H9 (cell line): ENCODE data around the gene TTLL1. TPM values are rescaled to one million over a fixed set of nuclear protein-coding genes. Genes with fewer than 3 reads are reported as not detected.
"Not testable (repeated sequence)": the region's sequence is repeated elsewhere in the genome, so short reads cannot be mapped to it uniquely, and the experiment has no call there.

ENCODE experiments used
- DNase-seq: peaks from one replicate; pipeline ENCODE4 v3.0.0-alpha.2; 2017
- H2AFZ ChIP-seq: one replicate; pipeline ENCODE4 v1.6.1; 2013; ENCODE audit warnings: mild to moderate bottlenecking, low read length, control low read depth, moderate library complexity
- H2AK5ac ChIP-seq: 2 replicates; pipeline ENCODE4 v1.6.1; 2013; ENCODE audit warnings: low read length, control low read depth, mixed read lengths; ENCODE audit not compliant: insufficient read length
- H2BK120ac ChIP-seq: one replicate; pipeline ENCODE4 v1.6.1; 2013; ENCODE audit warnings: low read depth, mild to moderate bottlenecking, low read length, control low read depth, inconsistent platforms; ENCODE audit not compliant: poor library complexity, severe bottlenecking
- H2BK12ac ChIP-seq: 2 replicates; pipeline ENCODE4 v1.6.1; 2013; ENCODE audit warnings: low read length, control low read depth, mixed read lengths, low read depth; ENCODE audit not compliant: insufficient read length
- H2BK15ac ChIP-seq: 2 replicates; pipeline ENCODE4 v1.6.1; 2013; ENCODE audit warnings: low read depth, low read length, control low read depth
- H2BK20ac ChIP-seq: one replicate; pipeline ENCODE4 v1.6.1; 2013; ENCODE audit warnings: low read depth, mild to moderate bottlenecking, low read length, control low read depth, inconsistent platforms; ENCODE audit not compliant: poor library complexity, severe bottlenecking
- H2BK5ac ChIP-seq: 2 replicates; pipeline ENCODE4 v1.6.1; 2013; ENCODE audit warnings: low read length, control low read depth, mixed read lengths; ENCODE audit not compliant: insufficient read length
- H3K14ac ChIP-seq: 2 replicates; pipeline ENCODE4 v1.6.1; 2013; ENCODE audit warnings: low read length, control low read depth; ENCODE audit not compliant: insufficient read depth
- H3K18ac ChIP-seq: 2 replicates; pipeline ENCODE4 v1.6.1; 2013; ENCODE audit warnings: low read depth, mild to moderate bottlenecking, mixed read lengths, low read length, control low read depth; ENCODE audit not compliant: insufficient read length
- H3K23ac ChIP-seq: 2 replicates; pipeline ENCODE4 v1.6.1; 2013; ENCODE audit warnings: low read length, control low read depth, mixed read lengths, low read depth; ENCODE audit not compliant: insufficient read length
- H3K23me2 ChIP-seq: 2 replicates; pipeline ENCODE4 v1.6.1; 2013; ENCODE audit warnings: low read depth, mild to moderate bottlenecking, mixed read lengths, low read length, control low read depth; ENCODE audit not compliant: insufficient read length, poor library complexity, severe bottlenecking
- H3K27ac ChIP-seq: 2 replicates; pipeline ENCODE4 v1.5.1; 2013; ENCODE audit warnings: low read length, control low read depth, mixed read lengths, low read depth; ENCODE audit not compliant: insufficient read length
- H3K27me3 ChIP-seq: 2 replicates; pipeline ENCODE4 v1.6.1; 2013; ENCODE audit warnings: low read length, control low read depth, inconsistent platforms; ENCODE audit not compliant: insufficient read depth
- H3K4ac ChIP-seq: 2 replicates; pipeline ENCODE4 v1.6.1; 2013; ENCODE audit warnings: low read depth, mild to moderate bottlenecking, control low read depth, inconsistent platforms, low read length, moderate library complexity
- H3K4me1 ChIP-seq: 2 replicates; pipeline ENCODE4 v1.6.1; 2013; ENCODE audit warnings: low read length, control low read depth, inconsistent platforms; ENCODE audit not compliant: insufficient read depth
- H3K4me2 ChIP-seq: 2 replicates; pipeline ENCODE4 v1.6.1; 2013; ENCODE audit warnings: low read length, control low read depth, mixed read lengths; ENCODE audit not compliant: insufficient read length, insufficient read depth
- H3K56ac ChIP-seq: 2 replicates; pipeline ENCODE4 v1.6.1; 2013; ENCODE audit warnings: low read depth, mild to moderate bottlenecking, mixed read lengths, low read length, control low read depth; ENCODE audit not compliant: insufficient read length
- H3K79me1 ChIP-seq: 2 replicates; pipeline ENCODE4 v1.6.1; 2013; ENCODE audit warnings: low read depth, mild to moderate bottlenecking, moderate library complexity, low read length, control low read depth, inconsistent platforms; ENCODE audit not compliant: insufficient read depth, poor library complexity, severe bottlenecking
- H3K79me2 ChIP-seq: 2 replicates; pipeline ENCODE4 v1.6.1; 2013; ENCODE audit warnings: low read length, control low read depth, inconsistent platforms; ENCODE audit not compliant: insufficient read depth
- H3K9ac ChIP-seq: 2 replicates; pipeline ENCODE4 v1.6.1; 2013; ENCODE audit warnings: low read length, control low read depth, mixed read lengths; ENCODE audit not compliant: insufficient read length; ENCODE audit errors: extremely low read depth
- H3K9me3 ChIP-seq: one replicate; pipeline ENCODE4 v1.6.1; 2013; ENCODE audit warnings: low read depth, low read length, inconsistent platforms; ENCODE audit not compliant: control insufficient read depth
- H3T11ph ChIP-seq: one replicate; pipeline ENCODE4 v1.6.1; 2013; ENCODE audit warnings: mild to moderate bottlenecking, low read length, control low read depth, inconsistent platforms
- H4K20me1 ChIP-seq: one replicate; pipeline ENCODE4 v1.6.1; 2013; ENCODE audit not compliant: control insufficient read depth, insufficient read length, insufficient read depth
- H4K5ac ChIP-seq: 2 replicates; pipeline ENCODE4 v1.6.1; 2013; ENCODE audit warnings: low read depth, mild to moderate bottlenecking, mixed read lengths, low read length, control low read depth; ENCODE audit not compliant: insufficient read length
- H4K8ac ChIP-seq: replicated peaks from 2 replicates; pipeline ENCODE4 v1.6.1; 2013; ENCODE audit warnings: low read length, control low read depth, mixed read lengths, low read depth; ENCODE audit not compliant: insufficient read length
- H4K91ac ChIP-seq: 2 replicates; pipeline ENCODE4 v1.6.1; 2013; ENCODE audit warnings: low read depth, mild to moderate bottlenecking, moderate library complexity, mixed read lengths, low read length, control low read depth; ENCODE audit not compliant: insufficient read length
- H3K27ac Mint-ChIP-seq, 3 experiments: 2 replicates in 2 of 3; 3 replicates in 1 of 3; pipeline ENCODE4 v1.8.0; 2020 to 2021; ENCODE audit warnings: mixed read lengths in 3 of 3, mild to moderate bottlenecking in 1 of 3, moderate library complexity in 1 of 3
- H3K27me3 Mint-ChIP-seq: 2 replicates; pipeline ENCODE4 v1.8.0; 2021; ENCODE audit warnings: low read depth, mild to moderate bottlenecking, moderate library complexity, mixed read lengths
- H3K36me3 Mint-ChIP-seq, 3 experiments: 2 replicates in 2 of 3; 3 replicates in 1 of 3; pipeline ENCODE4 v1.8.0; 2020 to 2021; ENCODE audit warnings: low read depth in 3 of 3, mixed read lengths in 3 of 3; ENCODE audit not compliant: insufficient read depth in 1 of 3
- H3K4me1 Mint-ChIP-seq, 2 experiments: 2 replicates each; pipeline ENCODE4 v1.8.0; 2020; ENCODE audit warnings: mixed read lengths in 2 of 2
- H3K4me3 Mint-ChIP-seq, 2 experiments: 2 replicates in 1 of 2; 3 replicates in 1 of 2; pipeline ENCODE4 v1.8.0; 2020 to 2021; ENCODE audit warnings: mild to moderate bottlenecking in 2 of 2, mixed read lengths in 2 of 2, moderate library complexity in 1 of 2
- H3K9me3 Mint-ChIP-seq, 2 experiments: 2 replicates in 1 of 2; 3 replicates in 1 of 2; pipeline ENCODE4 v1.8.0; 2020; ENCODE audit warnings: mild to moderate bottlenecking in 2 of 2, mixed read lengths in 2 of 2, moderate library complexity in 1 of 2
- WGBS: extraction: QIAGEN DNeasy Blood & Tissue Kit; methylation state at CpG from one replicate; pipeline ENCODE4 v1.1.7; 2013; ENCODE audit warnings: missing lambda C conversion rate, low lambda C conversion rate, mixed read lengths; ENCODE audit not compliant: insufficient read length; ENCODE audit errors: extremely low coverage; 5-methylcytosine and 5-hydroxymethylcytosine counted together
- total RNA-seq: library from RNA; stranded (reverse); gene quantifications from 2 replicates; pipeline ENCODE4 v1.2.1, GENCODE V29; 2021

Gene TTLL1
- total RNA-seq, 1 experiment from 2014 or later = 4.1 TPM

GRCh38 chr22:43104056-43104625 lies 14.9 kb upstream of the TTLL1 start:
- H4K91ac ChIP-seq, H3K9ac ChIP-seq, H3K4ac ChIP-seq, H3K27me3 ChIP-seq, H3K36me3 Mint-ChIP-seq, H3K79me1 ChIP-seq, H4K5ac ChIP-seq, H3K23ac ChIP-seq, H3K9me3 ChIP-seq, H2BK15ac ChIP-seq, H3K23me2 ChIP-seq, H3K18ac ChIP-seq, H3K9me3 Mint-ChIP-seq, H3K4me2 ChIP-seq, H2AK5ac ChIP-seq, H2BK20ac ChIP-seq, H2BK12ac ChIP-seq, H3K4me3 Mint-ChIP-seq, H3K79me2 ChIP-seq, H3K56ac ChIP-seq, H3T11ph ChIP-seq, H4K8ac ChIP-seq, H4K20me1 ChIP-seq, H3K4me1 ChIP-seq, H2BK120ac ChIP-seq, H3K27ac ChIP-seq, DNase-seq, H2AFZ ChIP-seq, H2BK5ac ChIP-seq, H3K14ac ChIP-seq: not testable (repeated sequence)
- WGBS = no CpG with 5 or more reads among the region's 15 CpGs
- Mint-ChIP-seq H3K27ac (peak overlapping the region in 1 of 3 experiments; percentile 71; a peak in 1 of 7 replicates), H3K4me1 (peaks cover 9 to 20% of the 10 kb centered on the region in 2 experiments), H3K27me3 (peaks cover 34% of the 10 kb centered on the region)
